ENCODE results near the gene IRF2BP2.

The IRF2BP2 gene

DNA sequence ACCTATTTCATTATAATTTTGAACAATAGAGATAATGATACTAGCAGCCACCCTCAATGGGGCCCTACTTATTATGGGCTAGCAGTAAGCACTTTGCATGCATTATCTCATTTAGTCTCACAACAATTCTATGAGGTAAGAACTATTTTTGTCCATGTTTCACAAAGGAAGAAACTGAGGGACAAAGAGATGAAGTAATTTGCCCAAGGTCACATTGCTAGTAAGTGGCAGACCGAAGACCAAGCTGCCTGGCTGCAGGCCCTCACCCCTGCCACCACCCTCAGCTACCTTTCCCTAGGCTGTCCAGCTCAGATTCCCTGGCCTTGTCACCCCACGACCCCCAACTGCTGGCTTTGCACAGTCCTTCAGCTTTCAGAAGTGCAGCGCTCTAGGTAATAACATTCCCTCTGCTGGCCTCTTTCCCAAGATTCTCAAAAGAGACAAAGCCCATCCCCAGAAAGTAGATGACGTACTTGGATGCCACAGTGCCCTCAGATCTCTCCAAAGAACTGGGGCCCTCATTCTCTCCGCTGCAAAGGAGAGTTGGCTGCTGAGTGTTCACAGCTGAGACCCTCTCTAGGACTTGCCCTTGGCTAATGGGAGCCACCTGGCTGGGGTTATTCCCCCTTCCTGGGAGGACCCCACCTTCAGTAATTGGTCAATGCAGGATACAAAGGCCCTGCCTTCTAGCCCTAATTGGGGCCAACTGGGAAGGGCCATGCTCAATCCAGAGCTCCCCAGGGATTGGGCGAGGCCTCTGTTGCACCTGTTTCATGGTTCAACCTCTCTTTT lies 39.5 kb downstream of the IRF2BP2 start:
- DNase-seq = no peak
- Histone ChIP-seq H3K4me3 (ENCODE audit: low read depth, low read length) (no peak overlapping the region), H3K9me3 (no peaks in the 10 kb centered on the region), H3K4me1 (peaks cover 30% of the 10 kb centered on the region), H3K27me3 (no peaks in the 10 kb centered on the region), H3K36me3 (no peaks in the 10 kb centered on the region)
- TF ChIP-seq, protein P1, sequence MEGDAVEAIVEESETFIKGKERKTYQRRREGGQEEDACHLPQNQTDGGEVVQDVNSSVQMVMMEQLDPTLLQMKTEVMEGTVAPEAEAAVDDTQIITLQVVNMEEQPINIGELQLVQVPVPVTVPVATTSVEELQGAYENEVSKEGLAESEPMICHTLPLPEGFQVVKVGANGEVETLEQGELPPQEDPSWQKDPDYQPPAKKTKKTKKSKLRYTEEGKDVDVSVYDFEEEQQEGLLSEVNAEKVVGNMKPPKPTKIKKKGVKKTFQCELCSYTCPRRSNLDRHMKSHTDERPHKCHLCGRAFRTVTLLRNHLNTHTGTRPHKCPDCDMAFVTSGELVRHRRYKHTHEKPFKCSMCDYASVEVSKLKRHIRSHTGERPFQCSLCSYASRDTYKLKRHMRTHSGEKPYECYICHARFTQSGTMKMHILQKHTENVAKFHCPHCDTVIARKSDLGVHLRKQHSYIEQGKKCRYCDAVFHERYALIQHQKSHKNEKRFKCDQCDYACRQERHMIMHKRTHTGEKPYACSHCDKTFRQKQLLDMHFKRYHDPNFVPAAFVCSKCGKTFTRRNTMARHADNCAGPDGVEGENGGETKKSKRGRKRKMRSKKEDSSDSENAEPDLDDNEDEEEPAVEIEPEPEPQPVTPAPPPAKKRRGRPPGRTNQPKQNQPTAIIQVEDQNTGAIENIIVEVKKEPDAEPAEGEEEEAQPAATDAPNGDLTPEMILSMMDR (IDR thresholded peaks at IDR 0.05; ENCODE audit: low read depth, low read length) = no peak

DNA sequence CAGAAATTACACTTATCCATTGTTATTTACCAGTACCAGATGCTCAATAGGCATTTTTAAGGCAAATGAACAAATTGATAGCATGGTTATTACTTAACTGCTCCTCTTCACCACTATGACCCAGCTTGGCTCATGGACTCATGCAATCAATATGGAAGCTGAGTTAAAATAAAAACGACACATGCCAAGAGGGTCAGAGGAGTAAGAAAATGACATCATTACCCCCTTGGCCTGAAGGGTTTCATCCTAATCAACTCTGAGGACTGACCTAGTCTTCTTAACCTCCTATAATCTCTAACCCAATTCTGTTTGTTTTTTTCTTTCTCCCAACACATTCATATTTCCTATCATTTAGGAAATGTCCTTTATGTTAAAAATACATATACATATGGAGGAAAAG lies 41.6 kb downstream of the IRF2BP2 start:
- Histone ChIP-seq H3K4me3 (ENCODE audit: low read depth, low read length) (no peak overlapping the region), H3K9me3 (no peaks in the 10 kb centered on the region), H3K27me3 (no peaks in the 10 kb centered on the region), H3K36me3 (no peaks in the 10 kb centered on the region), H3K4me1 (peaks cover 39% of the 10 kb centered on the region)
- DNase-seq = no peak
- TF ChIP-seq, protein P1 (IDR thresholded peaks at IDR 0.05; ENCODE audit: low read depth, low read length) = no peak

DNA sequence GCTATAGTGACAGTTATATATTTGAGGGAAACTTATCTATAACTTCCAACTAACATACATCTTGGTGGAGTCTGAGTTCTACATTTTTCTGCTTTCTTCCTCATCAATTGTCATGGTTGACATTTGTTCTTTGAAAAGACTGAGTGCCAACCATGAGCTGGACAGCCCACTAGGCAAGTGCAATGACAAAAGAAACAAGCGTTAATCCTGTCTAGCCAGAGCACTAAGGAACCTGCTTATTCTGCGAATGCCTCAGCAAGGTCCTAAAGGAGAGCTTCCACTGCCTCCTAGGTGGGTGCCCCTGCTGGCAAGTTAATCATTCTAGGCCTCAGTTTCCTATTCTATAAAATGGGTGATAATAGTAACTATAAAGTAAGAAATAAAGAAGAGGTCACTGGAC lies 44.8 kb downstream of the IRF2BP2 start:
- no peak for DNase-seq
- no peaks in the 10 kb centered on the region for H3K9me3 ChIP-seq
- H3K4me3 ChIP-seq (ENCODE audit: low read depth, low read length) = no peak overlapping the region
- H3K36me3 ChIP-seq = no peaks in the 10 kb centered on the region
- peaks cover 27% of the 10 kb centered on the region for H3K4me1 ChIP-seq
- TF ChIP-seq, protein P1 (IDR thresholded peaks at IDR 0.05; ENCODE audit: low read depth, low read length) = no peak
- H3K27me3 ChIP-seq = no peaks in the 10 kb centered on the region

DNA sequence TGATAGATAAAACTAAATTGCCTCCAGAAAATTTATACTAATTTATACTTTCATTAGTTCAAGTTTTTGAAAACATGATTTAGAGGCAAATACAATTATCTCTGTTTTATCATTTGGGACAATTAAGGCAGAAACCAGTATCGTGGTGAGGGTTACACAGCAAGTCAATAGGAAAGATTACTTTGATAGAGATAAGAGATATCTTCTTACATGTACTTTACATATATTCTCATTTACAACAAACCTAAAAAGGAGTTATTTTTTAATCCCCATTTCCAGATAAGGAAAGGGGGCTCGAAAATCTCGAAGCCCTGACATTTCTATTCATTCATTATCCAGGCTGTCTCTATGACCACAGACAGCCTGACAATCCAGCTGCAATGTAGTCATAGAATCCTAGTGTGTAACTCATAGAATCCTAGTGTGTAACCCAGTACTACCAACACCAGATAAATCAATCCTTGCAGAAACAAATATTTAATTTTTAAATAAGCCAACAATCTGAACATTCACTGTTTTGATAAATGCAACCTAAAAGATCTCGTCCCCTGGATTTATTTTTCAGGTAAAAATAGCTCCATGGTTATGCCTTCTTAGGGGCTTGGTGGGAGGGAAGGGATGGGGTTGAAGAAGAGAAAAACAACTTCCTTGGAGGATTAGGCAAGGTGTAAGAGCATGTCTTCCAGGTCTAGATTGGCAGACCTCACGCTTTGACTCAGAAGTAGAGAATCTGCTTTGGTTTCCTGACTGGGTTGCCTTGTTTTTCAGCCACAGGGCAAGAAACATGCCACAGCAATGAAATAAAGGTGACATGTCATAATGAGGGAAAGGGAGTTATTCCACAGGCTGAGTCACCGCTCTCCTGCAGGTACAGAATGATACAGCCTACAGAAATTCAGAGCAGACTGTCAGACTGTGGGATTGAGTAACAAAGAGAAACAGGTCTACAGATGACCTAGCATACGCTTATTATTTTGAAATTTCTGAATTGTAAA lies 45.6 kb downstream of the IRF2BP2 start:
- DNase-seq = no peak
- Histone ChIP-seq H3K4me3 (ENCODE audit: low read depth, low read length) (no peak overlapping the region), H3K9me3 (no peaks in the 10 kb centered on the region), H3K4me1 (peaks cover 27% of the 10 kb centered on the region), H3K36me3 (no peaks in the 10 kb centered on the region), H3K27me3 (no peaks in the 10 kb centered on the region)
- TF ChIP-seq, protein P1 (IDR thresholded peaks at IDR 0.05; ENCODE audit: low read depth, low read length) = no peak

DNA sequence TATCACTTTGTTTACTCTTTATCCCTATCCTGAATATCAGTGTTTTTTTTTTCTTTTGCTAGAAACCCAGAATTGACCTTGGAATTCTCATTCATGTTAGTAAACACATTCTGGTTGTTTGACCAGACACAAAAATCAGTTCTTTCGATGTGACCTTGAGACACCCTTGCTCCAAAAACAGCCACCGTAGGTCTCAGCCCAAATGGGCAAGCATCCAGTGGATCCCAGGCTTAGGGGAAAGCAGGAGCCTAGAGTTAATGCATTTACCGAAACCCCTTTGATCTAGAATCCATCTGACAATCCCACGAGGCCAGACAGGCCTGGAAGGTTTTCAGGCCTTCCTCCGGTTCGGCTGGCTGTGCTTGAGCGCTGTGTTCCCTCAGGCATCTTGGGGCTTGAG lies 47.6 kb downstream of the IRF2BP2 start:
- DNase-seq = peak; percentile 92
- H3K4me3 ChIP-seq (ENCODE audit: low read depth, low read length) = no peak overlapping the region
- no peaks in the 10 kb centered on the region for H3K27me3 ChIP-seq
- TF ChIP-seq, protein P1 (IDR thresholded peaks at IDR 0.05; ENCODE audit: low read depth, low read length) = no peak
- H3K9me3 ChIP-seq = no peaks in the 10 kb centered on the region
- H3K36me3 ChIP-seq = no peaks in the 10 kb centered on the region
- peaks cover 30% of the 10 kb centered on the region for H3K4me1 ChIP-seq

Measured in BE2C (cell line).